Activated CD4-positive, alpha-beta memory T cell treated with anti-CD3 and anti-CD28 coated beads, Interleukin-2, amount 10 ng/mL, durations not matched to agents 7 days and 5 days (primary cell): ENCODE results near the gene DSCAML1. TPM values are rescaled to one million over a fixed set of nuclear protein-coding genes. Genes with fewer than 3 reads are reported as not detected.

Experiments used
- CTCF ChIA-PET: fragments of 350-600 bp; sonication (Branson Sonifier 250); formaldehyde crosslinking; loops from one replicate; lab custom pipeline; 2021; ENCODE audit warnings: antibody characterized with exemption, inconsistent platforms; lab: Charles Lee
- POLR2A ChIA-PET: fragments of 350-600 bp; sonication (Branson Sonifier 250); formaldehyde crosslinking; loops from one replicate; lab custom pipeline; 2021; ENCODE audit warnings: antibody characterized with exemption; lab: Charles Lee
- DNase-seq: peaks from one replicate; pipeline ENCODE4 v3.0.0-alpha.2; 2020
- H3K27ac Mint-ChIP-seq: one replicate; pipeline ENCODE4 v1.8.0; 2021; ENCODE audit warnings: mild to moderate bottlenecking, mixed read lengths
- H3K27me3 Mint-ChIP-seq: one replicate; pipeline ENCODE4 v1.8.0; 2021; ENCODE audit warnings: mixed read lengths
- H3K36me3 Mint-ChIP-seq: one replicate; pipeline ENCODE4 v1.8.0; 2021; ENCODE audit warnings: low read depth, mixed read lengths
- H3K4me1 Mint-ChIP-seq: one replicate; pipeline ENCODE4 v1.8.0; 2021; ENCODE audit warnings: mixed read lengths
- H3K4me3 Mint-ChIP-seq: one replicate; pipeline ENCODE4 v1.8.0; 2021; ENCODE audit warnings: mild to moderate bottlenecking, mixed read lengths
- H3K9me3 Mint-ChIP-seq: one replicate; pipeline ENCODE4 v1.8.0; 2021; ENCODE audit warnings: mixed read lengths
- total RNA-seq, 2 experiments: library from RNA; stranded (reverse); gene quantifications; one replicate each; pipeline ENCODE4 v1.2.3, GENCODE V29; 2021

The DSCAML1 gene
- total RNA-seq, 2 experiments from 2014 or later = 0.03 TPM; not detected in 1

- no peak overlapping the region for H3K27ac Mint-ChIP-seq
- H3K9me3 Mint-ChIP-seq = no peaks in the 10 kb centered on the region
- no peak overlapping the region for H3K4me3 Mint-ChIP-seq
- ChIA-PET CTCF (no interaction called here), POLR2A (no interaction called here)
- no peaks in the 10 kb centered on the region for H3K4me1 Mint-ChIP-seq
- no peak for DNase-seq
- H3K36me3 Mint-ChIP-seq = no peaks in the 10 kb centered on the region
- H3K27me3 Mint-ChIP-seq = no peaks in the 10 kb centered on the region
These were observed 249.7 kb downstream of the DSCAML1 start for GRCh38 chr11:117547195-117547850.

GRCh38 chr11:117546431-117547194, 250.4 kb downstream of the DSCAML1 start:
- ChIA-PET POLR2A (no interaction called here), CTCF (no interaction called here)
- no peaks in the 10 kb centered on the region for H3K27me3 Mint-ChIP-seq
- H3K9me3 Mint-ChIP-seq = no peaks in the 10 kb centered on the region
- no peak overlapping the region for H3K4me3 Mint-ChIP-seq
- DNase-seq = no peak
- no peak overlapping the region for H3K27ac Mint-ChIP-seq
- H3K36me3 Mint-ChIP-seq = no peaks in the 10 kb centered on the region
- no peaks in the 10 kb centered on the region for H3K4me1 Mint-ChIP-seq

GRCh38 chr11:117545706-117546105, 251.3 kb downstream of the DSCAML1 start:
- no peaks in the 10 kb centered on the region for H3K27me3 Mint-ChIP-seq
- H3K9me3 Mint-ChIP-seq = no peaks in the 10 kb centered on the region
- H3K36me3 Mint-ChIP-seq = no peaks in the 10 kb centered on the region
- CTCF ChIA-PET = no interaction called here
- H3K4me1 Mint-ChIP-seq = no peaks in the 10 kb centered on the region
- POLR2A ChIA-PET = no interaction called here
- DNase-seq = no peak
- H3K4me3 Mint-ChIP-seq = no peak overlapping the region
- H3K27ac Mint-ChIP-seq = no peak overlapping the region

GRCh38 chr11:117544130-117544800, 252.8 kb downstream of the DSCAML1 start:
- ChIA-PET POLR2A (no interaction called here), CTCF (no interaction called here)
- no peaks in the 10 kb centered on the region for H3K36me3 Mint-ChIP-seq
- no peak for DNase-seq
- H3K9me3 Mint-ChIP-seq = no peaks in the 10 kb centered on the region
- no peaks in the 10 kb centered on the region for H3K27me3 Mint-ChIP-seq
- H3K4me1 Mint-ChIP-seq = no peaks in the 10 kb centered on the region
- H3K27ac Mint-ChIP-seq = no peak overlapping the region
- no peak overlapping the region for H3K4me3 Mint-ChIP-seq

GRCh38 chr11:117541211-117541610, 255.8 kb downstream of the DSCAML1 start:
- ChIA-PET CTCF (interaction anchor here (1.4 kb wide), 1 partner anchor 115 kb away, joined by 3 read pairs; no protein-coding TSS in a partner anchor), POLR2A (no interaction called here)
- Mint-ChIP-seq H3K9me3 (no peaks in the 10 kb centered on the region), H3K27ac (no peak overlapping the region), H3K27me3 (no peaks in the 10 kb centered on the region), H3K4me3 (no peak overlapping the region), H3K4me1 (no peaks in the 10 kb centered on the region), H3K36me3 (no peaks in the 10 kb centered on the region)
- no peak for DNase-seq

GRCh38 chr11:117538263-117539135, 258.5 kb downstream of the DSCAML1 start:
- POLR2A ChIA-PET = no interaction called here
- CTCF ChIA-PET = no interaction called here
- Mint-ChIP-seq H3K4me3 (no peak overlapping the region), H3K36me3 (no peaks in the 10 kb centered on the region), H3K27me3 (peaks cover 3% of the 10 kb centered on the region), H3K4me1 (no peaks in the 10 kb centered on the region), H3K27ac (no peak overlapping the region), H3K9me3 (no peaks in the 10 kb centered on the region)
- DNase-seq = no peak

- H3K27ac Mint-ChIP-seq = no peak overlapping the region
These were observed 261.1 kb downstream of the DSCAML1 start for GRCh38 chr11:117535850-117536411.

GRCh38 chr11:117535201-117535849, 261.7 kb downstream of the DSCAML1 start:
- no peaks in the 10 kb centered on the region for H3K36me3 Mint-ChIP-seq
- no peak overlapping the region for H3K27ac Mint-ChIP-seq
- no peaks in the 10 kb centered on the region for H3K4me1 Mint-ChIP-seq
- CTCF ChIA-PET = no interaction called here
- H3K27me3 Mint-ChIP-seq = peaks cover 3% of the 10 kb centered on the region
- POLR2A ChIA-PET = no interaction called here
- H3K4me3 Mint-ChIP-seq = no peak overlapping the region
- DNase-seq = no peak
- no peaks in the 10 kb centered on the region for H3K9me3 Mint-ChIP-seq

More at GRCh38 chr11:117535850-117536411, 261.1 kb downstream of the DSCAML1 start:
- DNase-seq = no peak
- ChIA-PET CTCF (no interaction called here), POLR2A (no interaction called here)
- Mint-ChIP-seq H3K4me3 (no peak overlapping the region), H3K36me3 (no peaks in the 10 kb centered on the region), H3K4me1 (no peaks in the 10 kb centered on the region), H3K27me3 (peaks cover 3% of the 10 kb centered on the region), H3K9me3 (no peaks in the 10 kb centered on the region)

- POLR2A ChIA-PET = no interaction called here
- H3K4me3 Mint-ChIP-seq = no peak overlapping the region
- no peaks in the 10 kb centered on the region for H3K4me1 Mint-ChIP-seq
- no peaks in the 10 kb centered on the region for H3K36me3 Mint-ChIP-seq
- no peak for DNase-seq
- H3K27ac Mint-ChIP-seq = no peak overlapping the region
- H3K27me3 Mint-ChIP-seq = peaks cover 5% of the 10 kb centered on the region
- H3K9me3 Mint-ChIP-seq = no peaks in the 10 kb centered on the region
- CTCF ChIA-PET = no interaction called here
These were observed 264.4 kb downstream of the DSCAML1 start for GRCh38 chr11:117532568-117532967.

- peaks cover 2% of the 10 kb centered on the region for H3K27me3 Mint-ChIP-seq
- no peaks in the 10 kb centered on the region for H3K36me3 Mint-ChIP-seq
- ChIA-PET POLR2A (no interaction called here), CTCF (interaction anchor here (1.3 kb wide), 1 partner anchor 91 kb away, joined by 5 read pairs; no protein-coding TSS in a partner anchor)
- no peak overlapping the region for H3K4me3 Mint-ChIP-seq
- H3K9me3 Mint-ChIP-seq = no peaks in the 10 kb centered on the region
- H3K4me1 Mint-ChIP-seq = no peaks in the 10 kb centered on the region
- no peak overlapping the region for H3K27ac Mint-ChIP-seq
- no peak for DNase-seq
These were observed 267.2 kb downstream of the DSCAML1 start for GRCh38 chr11:117529816-117530215.

- CTCF ChIA-PET = interaction anchor here (1.3 kb wide), 1 partner anchor 93 kb away, joined by 5 read pairs; no protein-coding TSS in a partner anchor
- POLR2A ChIA-PET = no interaction called here
- Mint-ChIP-seq H3K9me3 (no peaks in the 10 kb centered on the region), H3K4me3 (no peak overlapping the region), H3K4me1 (no peaks in the 10 kb centered on the region), H3K27ac (no peak overlapping the region), H3K36me3 (no peaks in the 10 kb centered on the region), H3K27me3 (peaks cover 2% of the 10 kb centered on the region)
- DNase-seq = no peak
These were observed 268.8 kb downstream of the DSCAML1 start for GRCh38 chr11:117528097-117528721.

GRCh38 chr11:117527271-117527670, 269.7 kb downstream of the DSCAML1 start:
- DNase-seq = no peak
- no peaks in the 10 kb centered on the region for H3K4me1 Mint-ChIP-seq
- H3K27ac Mint-ChIP-seq = no peak overlapping the region
- CTCF ChIA-PET = no interaction called here
- no peak overlapping the region for H3K4me3 Mint-ChIP-seq
- peaks cover 2% of the 10 kb centered on the region for H3K27me3 Mint-ChIP-seq
- no peaks in the 10 kb centered on the region for H3K36me3 Mint-ChIP-seq
- H3K9me3 Mint-ChIP-seq = no peaks in the 10 kb centered on the region
- POLR2A ChIA-PET = no interaction called here
